ENCODE results near the gene NINJ2.
A peak's percentile ranks its signal among the peaks of the same experiment; 100 is the strongest.
"Not testable (repeated sequence)": the region's sequence is repeated elsewhere in the genome, so short reads cannot be mapped to it uniquely, and the experiment has no call there.

NINJ2 gene, protein sequence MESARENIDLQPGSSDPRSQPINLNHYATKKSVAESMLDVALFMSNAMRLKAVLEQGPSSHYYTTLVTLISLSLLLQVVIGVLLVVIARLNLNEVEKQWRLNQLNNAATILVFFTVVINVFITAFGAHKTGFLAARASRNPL

DNA sequence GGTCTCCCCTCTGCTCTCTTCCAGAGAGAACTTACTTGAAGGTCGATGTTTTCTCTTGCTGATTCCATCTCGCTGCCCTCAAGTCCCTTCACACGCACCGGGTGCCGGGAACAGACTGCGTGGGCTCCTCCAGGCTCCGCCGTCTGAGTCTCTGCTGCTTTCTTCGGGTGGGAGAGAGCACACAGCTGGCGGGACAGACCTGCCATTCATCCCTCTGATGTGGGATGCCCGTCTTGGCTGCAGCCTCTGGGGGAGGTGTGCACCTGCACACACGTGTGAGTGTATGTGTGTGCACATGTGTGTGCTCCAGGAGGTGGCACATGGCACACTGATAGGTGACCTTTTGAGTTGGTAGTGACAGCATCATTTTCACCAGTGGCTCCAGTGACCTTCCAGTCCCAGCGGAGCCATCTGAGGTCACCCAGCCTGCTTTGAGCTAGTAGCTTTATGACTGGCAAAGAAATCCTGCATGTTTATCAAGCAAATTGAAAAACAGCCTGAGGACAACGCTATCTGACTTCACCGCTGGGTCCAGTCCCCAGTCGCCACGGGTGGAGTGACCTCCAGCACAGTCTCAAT is at the start of gene NINJ2:
Gene NINJ2 (minus strand): TSS at position 153 of the 579 bp plus-strand sequence. CDS start 85 bp downstream, at position 68.
- DNase-seq (ENCODE audit: extremely low read depth in 1 of 2, low read depth in 1 of 2), result no peak

DNA sequence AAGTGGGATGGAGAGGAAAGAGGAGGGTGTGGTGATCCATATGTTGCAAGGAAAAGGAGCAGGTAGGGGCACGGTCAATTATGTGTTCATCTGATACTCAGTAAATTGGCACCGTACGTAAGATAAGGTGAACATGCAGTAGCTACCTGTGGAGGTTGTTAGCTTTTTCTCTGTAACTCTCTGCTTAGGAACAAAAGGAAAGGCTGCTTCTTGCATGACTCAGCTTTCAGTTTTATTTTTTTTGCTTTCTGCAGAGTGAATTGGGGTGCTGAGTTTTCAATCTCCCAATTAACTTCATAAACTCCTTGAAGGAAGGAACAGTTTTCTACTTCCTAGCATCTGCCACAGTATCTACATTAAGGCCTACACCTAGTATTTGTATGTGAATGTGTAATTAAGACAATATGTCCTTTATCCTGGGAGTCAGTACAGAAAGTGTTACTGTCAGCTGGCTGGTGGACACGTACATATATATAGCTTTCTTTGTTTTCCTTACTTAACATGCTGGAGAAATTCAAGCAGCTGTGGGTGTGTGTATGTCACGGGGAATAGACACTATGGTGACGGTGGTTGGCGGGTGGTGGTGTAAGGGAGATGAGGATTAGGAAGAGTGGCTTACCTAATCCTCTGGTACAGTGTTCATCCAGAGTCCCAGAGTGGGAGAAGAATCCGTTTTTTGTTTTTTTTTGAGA is 49.1 kb upstream of the NINJ2 start:
- no peak for DNase-seq (ENCODE audit: extremely low read depth in 1 of 2, low read depth in 1 of 2)

DNA sequence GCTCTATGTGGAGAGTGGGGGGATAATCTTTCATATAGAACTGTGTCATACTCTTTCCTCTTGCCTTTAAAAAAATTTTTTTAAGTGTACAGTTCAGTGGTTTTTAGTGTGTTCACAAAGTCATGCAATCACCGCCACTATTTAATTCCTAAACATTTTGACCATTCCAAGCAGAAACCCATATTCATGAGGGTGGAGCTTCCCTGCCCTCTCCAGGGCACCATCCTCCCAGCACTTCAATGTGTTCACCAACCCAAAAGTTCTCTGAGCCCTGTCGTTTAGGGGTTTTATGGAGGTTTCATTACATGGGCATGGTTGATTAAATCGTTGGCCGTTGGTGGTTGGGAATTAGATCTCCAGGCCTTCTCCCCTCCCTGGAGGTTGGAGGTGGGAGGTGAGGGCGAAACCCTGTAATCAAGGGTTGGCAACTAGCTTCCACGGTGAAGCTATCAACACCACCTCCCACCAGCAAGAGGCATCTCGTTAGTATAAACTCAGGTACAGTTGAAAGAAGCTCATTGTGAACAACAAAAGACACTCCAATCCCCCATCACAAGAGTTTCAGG is 46.3 kb upstream of the NINJ2 start:
- DNase-seq (ENCODE audit: extremely low read depth in 1 of 2, low read depth in 1 of 2), result no peak

DNA sequence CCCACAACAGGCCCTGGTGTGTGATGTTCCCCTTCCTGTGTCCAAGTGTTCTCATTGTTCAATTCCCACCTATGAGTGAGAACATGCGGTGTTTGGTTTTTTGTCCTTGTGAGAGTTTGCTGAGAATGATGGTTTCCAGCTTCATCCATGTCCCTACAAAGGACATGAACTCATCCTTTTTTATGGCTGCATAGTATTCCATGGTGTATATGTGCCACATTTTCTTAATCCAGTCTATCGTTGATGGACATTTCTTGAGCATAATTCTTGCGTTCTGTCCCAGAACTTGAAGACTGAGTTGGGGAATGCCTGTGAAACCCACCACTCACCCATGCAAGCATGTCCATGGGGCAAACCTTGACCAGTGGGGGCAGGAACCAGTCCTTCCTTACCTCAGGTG is 44.8 kb upstream of the NINJ2 start:
- DNase-seq (ENCODE audit: extremely low read depth in 1 of 2, low read depth in 1 of 2), result not testable (repeated sequence)

DNA sequence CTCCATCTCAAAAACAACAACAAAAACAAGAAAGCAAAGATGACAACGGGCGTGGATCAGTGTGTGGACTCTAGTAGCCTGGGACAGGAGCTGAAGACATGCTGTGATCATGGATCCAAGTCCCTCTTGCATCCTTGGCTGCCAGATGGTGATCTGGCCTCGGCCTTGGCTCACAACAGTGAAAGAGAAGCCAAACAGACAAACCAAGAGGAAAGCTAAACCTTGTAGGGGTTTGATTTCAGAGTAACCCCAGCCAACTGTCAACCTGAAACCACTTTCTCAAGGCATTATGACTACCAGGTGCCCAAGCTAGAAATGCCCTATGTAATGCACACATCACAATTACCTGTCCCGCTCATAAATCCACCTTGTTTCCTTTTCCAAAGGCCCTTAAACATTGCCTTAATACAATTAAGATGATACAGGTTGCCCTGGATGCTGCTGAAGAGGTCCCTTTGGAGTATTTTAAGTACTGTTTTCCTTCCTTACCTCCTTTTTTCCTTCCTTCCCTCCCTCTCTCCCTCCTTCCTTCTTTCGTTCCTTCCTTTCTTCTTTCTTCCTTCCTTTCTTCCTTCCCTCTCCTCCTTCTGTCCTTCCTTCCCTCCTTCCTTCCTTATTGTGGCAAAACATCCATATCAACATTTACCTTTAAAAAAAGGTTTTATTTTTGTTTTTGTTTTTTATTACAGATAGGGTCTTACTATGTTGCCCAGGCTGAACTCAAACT is 41.4 kb upstream of the NINJ2 start:
- no peak for DNase-seq (ENCODE audit: extremely low read depth in 1 of 2, low read depth in 1 of 2)

DNA sequence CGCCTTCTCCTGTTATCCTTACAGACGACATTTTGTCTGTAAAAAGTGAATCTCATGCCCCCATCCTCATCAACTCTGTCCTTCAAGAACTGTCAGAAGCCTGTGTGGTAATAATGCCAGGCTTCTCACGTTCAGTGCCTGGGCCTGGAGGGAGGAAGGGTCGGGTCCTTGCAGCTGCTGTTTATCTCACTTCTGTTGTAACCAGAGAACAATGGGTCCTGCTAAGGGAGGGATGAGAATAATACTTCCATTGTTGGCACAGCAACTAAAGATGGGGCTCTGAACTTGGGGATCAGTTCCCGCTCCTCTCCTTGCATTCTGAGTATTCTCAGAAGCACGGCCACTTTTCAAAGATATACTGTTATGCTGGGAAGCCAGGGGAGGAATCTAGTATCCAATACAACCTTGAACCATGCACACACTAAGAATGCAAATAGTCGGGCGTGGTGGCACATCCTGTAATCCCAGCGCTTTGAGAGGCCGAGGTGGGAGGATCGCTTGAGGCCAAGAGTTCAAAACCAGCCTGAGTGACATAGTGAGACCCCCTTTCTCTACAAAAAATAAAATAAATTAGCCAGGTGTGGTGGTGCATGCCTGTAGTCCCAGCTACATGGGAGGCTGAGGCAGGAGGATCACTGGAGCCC is 38.8 kb upstream of the NINJ2 start:
- DNase-seq (ENCODE audit: extremely low read depth in 1 of 2, low read depth in 1 of 2), result no peak

DNA sequence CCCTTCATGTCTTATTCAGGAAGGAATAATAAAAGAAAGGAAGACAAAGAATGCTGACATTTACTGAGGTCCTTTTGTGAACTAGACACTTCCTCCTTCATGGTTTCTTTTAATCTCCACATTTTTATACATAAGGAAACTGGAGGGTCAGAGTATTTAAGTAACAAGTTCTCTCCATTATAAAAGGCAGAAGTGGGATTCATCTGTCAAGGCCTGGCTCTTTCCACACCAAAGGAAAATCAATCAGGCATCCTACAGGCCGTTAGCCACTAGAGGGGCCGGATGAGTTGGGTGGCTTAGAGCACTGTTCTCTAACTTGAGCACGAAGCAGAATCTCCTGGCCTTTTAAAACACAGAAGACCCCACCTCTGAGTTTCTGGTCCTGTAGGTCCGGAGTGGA is 36.8 kb upstream of the NINJ2 start:
- DNase-seq (ENCODE audit: extremely low read depth in 1 of 2, low read depth in 1 of 2), result no peak

DNA sequence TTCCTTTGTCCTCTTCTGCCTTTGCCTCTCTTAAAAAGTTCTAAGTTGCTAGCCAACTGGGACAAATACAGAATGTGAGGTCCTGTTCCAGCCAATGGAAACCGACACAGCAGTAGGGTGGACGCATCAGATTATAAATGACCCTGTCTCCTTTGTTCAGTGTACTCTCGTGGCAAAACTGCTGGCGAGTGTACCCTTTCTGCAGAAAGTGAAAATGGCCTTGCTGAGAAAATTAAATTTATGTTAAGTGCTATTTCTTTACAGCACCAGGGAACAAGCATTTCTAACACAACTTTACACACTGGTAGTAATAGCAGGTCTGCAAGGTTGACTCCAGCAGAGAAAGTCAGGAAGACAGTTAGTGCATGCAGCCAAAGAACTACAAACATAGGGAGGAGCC is 35.0 kb upstream of the NINJ2 start:
- DNase-seq (ENCODE audit: extremely low read depth in 1 of 2, low read depth in 1 of 2), result not testable (repeated sequence)

DNA sequence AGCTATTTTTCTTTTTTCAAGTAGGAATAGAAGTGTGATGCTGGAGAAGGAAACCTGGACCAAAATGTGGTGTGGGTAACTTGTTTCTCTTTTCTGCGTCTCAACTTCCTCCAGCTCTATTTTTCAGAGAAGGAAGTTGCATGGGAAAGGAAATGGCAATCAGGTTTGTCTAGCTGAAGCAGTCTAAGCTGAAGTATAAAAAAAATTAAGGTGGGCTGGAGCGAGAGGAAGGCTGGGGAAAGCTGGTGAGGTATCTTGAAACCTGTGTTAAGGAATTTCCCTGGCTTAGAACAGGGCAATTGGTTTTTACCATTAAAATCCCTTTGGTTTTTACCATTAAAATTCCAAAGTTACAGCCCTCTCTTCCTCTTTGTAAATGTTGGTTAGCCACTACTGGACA is 34.2 kb upstream of the NINJ2 start:
- DNase-seq (ENCODE audit: extremely low read depth in 1 of 2, low read depth in 1 of 2), result no peak

DNA sequence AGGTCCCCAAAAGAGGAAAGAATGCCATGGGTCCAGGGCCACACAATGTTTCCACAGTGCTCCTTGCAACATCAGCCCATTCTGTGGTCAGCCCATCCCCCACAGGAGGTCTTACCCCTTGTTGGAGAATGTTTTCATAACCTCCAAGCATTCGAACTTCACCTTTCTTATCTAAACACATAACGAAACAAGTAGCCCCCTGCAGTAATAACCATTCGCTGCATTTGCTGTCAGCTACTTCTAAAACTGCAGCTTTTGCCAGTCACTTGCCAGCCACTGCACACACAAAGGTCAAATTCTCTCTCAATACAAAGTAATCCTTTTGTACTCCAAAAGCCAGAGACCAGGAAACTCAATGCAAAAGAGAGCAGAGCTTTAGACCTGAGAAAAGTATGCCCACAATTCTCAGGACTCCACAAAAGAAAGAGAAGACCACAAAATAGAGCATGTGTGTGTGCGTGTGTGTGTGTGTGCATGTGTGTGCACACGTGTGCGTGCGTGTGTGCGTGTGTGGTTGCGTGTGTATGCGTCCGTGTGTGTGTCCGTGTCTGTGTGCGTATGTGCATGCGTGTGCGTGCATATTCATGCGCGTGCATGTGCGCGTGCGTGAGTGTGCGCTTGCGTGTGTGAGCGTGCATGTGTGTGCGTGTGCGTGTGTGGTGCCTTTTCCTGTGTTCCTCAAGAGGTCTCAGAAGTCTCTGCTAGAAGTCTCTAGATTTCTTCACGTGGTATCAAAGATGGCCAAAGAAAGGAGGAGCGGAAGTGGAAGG is 31.7 kb upstream of the NINJ2 start:
- DNase-seq (ENCODE audit: extremely low read depth in 1 of 2, low read depth in 1 of 2), result no peak

DNA sequence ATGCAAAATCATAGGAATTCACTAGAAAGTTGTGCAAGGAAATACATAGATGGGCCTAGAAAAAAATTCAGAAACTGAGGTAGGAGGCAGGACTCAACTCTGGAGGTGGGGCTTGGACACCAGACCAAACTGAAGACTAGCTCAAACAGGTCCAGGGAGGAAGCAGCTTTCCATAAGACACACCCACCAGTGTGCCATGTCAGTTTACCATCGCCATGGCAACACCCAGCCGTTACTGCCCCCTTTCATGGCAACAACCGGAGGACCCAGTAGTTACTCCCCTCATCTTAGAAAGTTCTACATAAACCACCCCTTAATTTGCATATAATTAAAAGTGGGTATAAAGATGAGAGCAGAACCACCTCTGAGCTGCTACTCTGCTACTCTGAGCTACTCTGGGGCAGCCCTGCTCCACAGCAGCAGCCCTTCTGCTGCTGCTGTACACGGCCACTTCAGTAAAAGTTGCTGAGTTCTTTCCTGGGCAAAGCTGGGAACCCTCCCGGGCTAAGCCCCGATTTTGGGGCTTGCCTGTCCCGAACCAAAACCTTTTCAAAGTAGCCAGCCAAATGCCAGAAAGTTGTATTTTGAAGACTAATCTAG is 30.8 kb upstream of the NINJ2 start:
- DNase-seq (ENCODE audit: extremely low read depth in 1 of 2, low read depth in 1 of 2), result no peak

DNA sequence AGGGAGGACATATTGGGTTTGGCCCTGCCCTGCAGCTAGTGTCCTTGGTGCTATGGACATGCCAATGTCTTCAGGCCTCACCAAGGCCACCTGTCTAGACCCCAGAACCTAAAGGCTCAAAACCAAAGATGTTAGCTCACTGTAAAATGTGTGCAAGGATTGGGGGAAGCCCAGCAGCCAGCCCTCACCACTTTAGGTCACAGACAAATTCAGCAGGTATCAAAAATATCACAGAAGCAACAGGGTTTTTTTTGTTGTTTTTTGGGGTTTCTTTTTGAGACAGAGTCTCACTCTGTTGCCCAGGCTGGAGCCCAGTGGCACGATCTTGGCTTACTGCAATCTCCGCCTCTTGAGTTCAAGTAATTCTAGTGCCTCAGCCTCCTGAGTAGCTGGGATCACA is 29.0 kb upstream of the NINJ2 start:
- DNase-seq (ENCODE audit: extremely low read depth in 1 of 2, low read depth in 1 of 2), result no peak

DNA sequence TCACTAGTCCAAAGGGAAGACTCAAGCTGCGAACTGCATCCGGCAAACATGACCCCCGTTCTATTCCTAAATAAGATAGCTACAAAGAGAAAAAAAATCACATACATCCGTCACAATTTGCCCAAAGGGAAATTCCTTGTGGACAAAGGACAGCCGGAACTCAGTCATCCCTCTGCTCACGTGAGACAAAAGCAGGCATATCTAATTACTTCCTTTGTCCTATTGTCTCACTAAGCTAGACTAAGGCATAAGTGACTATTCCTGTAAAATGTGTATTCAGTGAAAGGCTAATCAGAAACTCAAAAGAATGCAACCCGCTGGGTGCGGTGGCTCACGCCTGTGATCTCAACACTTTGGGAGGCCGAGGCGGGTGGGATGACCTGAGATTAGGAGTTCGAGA is 27.2 kb upstream of the NINJ2 start:
- DNase-seq (ENCODE audit: extremely low read depth in 1 of 2, low read depth in 1 of 2), result no peak

DNA sequence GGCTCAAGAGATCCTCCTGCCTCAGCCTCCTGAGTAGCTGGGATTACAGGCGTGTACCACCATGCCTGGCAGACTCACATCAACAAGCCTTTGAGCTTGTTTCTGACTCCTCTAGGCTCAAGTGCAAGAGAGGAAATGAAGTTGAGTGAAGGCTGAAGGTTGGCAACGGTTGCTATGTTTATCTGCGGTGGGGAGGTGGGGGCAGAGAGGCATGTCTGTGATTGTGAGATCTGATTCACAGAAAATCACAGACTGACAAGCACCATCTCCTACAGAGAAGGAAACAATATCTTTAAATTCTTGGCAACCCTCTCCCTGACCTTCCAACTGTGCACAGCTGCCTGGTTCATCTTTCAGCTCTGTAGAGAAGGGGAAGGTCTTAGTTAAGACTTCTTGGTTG is 22.1 kb upstream of the NINJ2 start:
- DNase-seq (ENCODE audit: extremely low read depth in 1 of 2, low read depth in 1 of 2), result peak; percentile 61 to 66

DNA sequence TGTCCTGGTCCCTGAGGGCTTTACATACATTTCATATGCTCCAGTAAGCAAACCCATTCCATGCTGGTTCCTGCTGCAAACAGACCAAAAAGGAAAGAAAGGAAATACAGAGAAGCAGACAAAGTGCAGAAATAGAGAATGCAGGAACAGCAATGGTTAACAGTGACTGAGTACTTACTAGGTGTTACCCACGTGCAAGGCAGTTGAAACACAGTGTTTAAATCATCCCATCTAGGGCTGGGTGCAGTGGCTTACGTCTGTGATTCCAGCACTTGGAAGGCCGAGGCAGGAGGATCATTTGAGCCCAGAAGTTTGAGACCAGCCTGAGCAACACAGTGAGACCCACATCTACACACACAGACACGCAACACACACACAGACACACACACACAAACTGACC is 21.2 kb upstream of the NINJ2 start:
- no peak for DNase-seq (ENCODE audit: extremely low read depth in 1 of 2, low read depth in 1 of 2)

DNA sequence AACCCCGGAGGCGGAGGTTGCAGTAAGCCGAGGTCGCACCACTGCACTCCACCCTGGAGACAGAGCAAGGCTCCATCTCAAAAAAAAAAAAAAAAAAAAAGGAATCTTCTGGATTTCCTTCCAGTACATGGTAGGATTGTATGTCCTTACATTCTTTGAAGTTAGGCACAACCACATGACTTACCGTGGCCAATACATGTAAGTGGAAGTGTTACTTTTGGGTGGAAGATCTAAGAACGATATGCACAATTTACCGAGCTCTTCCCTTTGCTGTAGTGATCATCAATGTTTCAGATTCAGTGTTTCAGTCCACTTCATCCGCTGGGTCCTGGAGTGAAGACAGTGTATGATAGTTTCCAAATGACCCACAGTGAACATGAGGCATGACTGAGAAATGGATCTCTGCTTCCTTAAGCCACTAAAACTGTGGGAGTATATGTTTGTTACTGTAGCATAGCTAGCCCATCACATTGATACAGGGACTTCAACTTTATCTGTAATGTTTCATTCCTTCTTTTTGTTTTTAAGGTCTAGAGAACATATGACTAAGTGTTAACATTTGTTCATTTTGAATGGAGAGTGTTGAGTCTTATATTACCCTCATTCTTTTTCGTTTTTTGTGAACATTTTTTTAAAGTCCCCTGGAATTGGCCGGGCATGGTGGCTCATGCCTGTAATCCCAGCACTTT is 18.5 kb upstream of the NINJ2 start:
- no peak for DNase-seq (ENCODE audit: extremely low read depth in 1 of 2, low read depth in 1 of 2)

DNA sequence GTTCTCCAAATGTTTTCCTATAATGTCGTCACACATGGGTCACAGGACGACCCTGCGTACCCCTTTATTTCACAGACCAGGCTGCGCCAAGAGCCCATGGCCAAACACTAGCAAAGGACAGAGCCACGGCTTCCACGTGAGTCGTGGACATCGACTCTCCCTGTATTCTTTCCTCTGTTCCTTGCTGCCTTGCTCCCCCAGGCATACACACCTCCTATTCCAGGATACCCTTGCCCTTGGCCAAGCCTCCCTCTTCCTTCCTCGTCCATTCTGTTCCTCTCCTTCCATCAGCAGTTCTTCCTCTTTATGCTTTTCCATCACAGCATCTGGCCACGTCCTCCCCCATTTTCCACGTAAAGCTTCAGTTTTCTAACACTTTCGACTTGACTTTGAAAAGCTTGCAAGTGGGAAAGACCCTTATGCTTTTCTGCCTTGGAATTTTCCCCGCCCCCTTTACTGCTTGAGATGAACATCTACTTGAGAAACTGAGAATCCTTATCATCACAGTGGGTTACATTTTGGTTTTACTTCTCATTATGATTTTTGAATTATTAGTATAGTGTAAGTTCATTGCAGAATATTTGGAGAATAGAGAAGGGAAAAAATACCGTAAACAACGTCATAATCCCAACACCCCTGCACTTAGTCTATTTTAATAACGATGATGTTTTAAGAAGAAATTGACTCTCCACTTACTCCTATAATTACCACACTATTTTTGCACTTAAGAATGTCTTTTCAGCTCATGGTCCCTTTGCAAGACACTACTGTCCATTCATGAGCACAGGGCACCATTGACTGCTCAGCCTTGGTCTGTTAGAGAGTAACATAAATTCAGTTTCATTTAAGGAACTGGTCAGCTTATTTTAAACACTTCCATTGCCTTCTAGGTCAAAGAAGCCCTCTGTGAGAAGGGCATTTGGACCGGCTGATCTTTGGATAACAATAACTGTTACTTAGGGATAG is 15.8 kb upstream of the NINJ2 start:
- no peak for DNase-seq (ENCODE audit: extremely low read depth in 1 of 2, low read depth in 1 of 2)

DNA sequence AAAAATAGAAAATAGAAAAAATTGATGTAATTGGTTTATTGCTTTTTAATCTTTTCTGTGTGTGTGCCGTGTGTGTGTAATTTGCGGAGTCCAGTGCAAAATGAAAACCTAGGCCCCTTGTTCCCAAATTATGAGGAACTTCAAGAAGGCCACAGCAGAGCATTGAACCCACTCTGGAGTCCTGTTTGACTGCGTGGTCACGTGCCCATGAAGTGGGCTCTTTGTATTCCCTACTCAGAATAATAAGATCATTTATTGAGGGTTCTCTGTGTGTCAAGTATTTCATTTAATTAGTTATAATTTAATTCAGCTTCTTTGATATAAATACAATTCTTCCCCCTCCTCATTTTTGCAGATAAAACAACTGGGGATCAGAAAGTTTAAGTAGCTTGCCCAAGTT is 12.3 kb upstream of the NINJ2 start:
- DNase-seq (ENCODE audit: extremely low read depth in 1 of 2, low read depth in 1 of 2), result no peak

Data from activated CD8-positive, alpha-beta memory T cell treated with anti-CD3 and anti-CD28 coated beads for 1 hour (primary cell).